Astrocyte (in vitro differentiated cells and primary cell): Measurements from ENCODE around the gene SP7.
"Not testable (repeated sequence)": the region's sequence is repeated elsewhere in the genome, so short reads cannot be mapped to it uniquely, and the experiment has no call there.

Source experiments
- CTCF ChIP-seq: IDR thresholded peaks from 2 replicates; pipeline ENCODE4 v1.5.1; 2011; ENCODE audit warnings: low read depth, mild to moderate bottlenecking, inconsistent platforms, low read length, moderate library complexity; ENCODE audit not compliant: insufficient read depth
- EZH2 ChIP-seq: IDR thresholded peaks from 2 replicates; pipeline ENCODE4 v1.6.1; 2012; ENCODE audit warnings: mild to moderate bottlenecking, low read length, inconsistent platforms; ENCODE audit not compliant: insufficient read depth

GRCh38 chr12:53332339-53332738, 3.8 kb downstream of the SP7 start:
- not testable (repeated sequence) for TF ChIP-seq CTCF, EZH2
